Islet of Langerhans (tissue), 1 donor: ENCODE measurements around the gene DYNC1LI1.
"Not testable (repeated sequence)": the region's sequence is repeated elsewhere in the genome, so short reads cannot be mapped to it uniquely, and the experiment has no call there.

ENCODE experiments used
- FAIRE-seq: peaks from one replicate; lab custom pipeline; 2011; peaks lifted over from hg19 to GRCh38; lab: Jason Lieb, UNC

Gene DYNC1LI1

GRCh38 chr3:32578669-32579068, 8.0 kb upstream of the DYNC1LI1 start:
- not testable (repeated sequence) for FAIRE-seq

GRCh38 chr3:32577581-32578556, 7.2 kb upstream of the DYNC1LI1 start:
- FAIRE-seq, result no peak

GRCh38 chr3:32577174-32577573, 6.5 kb upstream of the DYNC1LI1 start:
- FAIRE-seq, result no peak

GRCh38 chr3:32575451-32576113, 4.9 kb upstream of the DYNC1LI1 start:
- FAIRE-seq, result no peak

- FAIRE-seq, result no peak
These were observed 481 bp upstream of the DYNC1LI1 start for GRCh38 chr3:32571192-32571485.

GRCh38 chr3:32569540-32570420, 878 bp downstream of the DYNC1LI1 start:
- no peak for FAIRE-seq

- no peak for FAIRE-seq
These were observed 1.7 kb downstream of the DYNC1LI1 start for GRCh38 chr3:32568953-32569352.

GRCh38 chr3:32564195-32564594, 6.5 kb downstream of the DYNC1LI1 start:
- no peak for FAIRE-seq

- FAIRE-seq, result no peak
These were observed 8.0 kb downstream of the DYNC1LI1 start for GRCh38 chr3:32562640-32563039.

GRCh38 chr3:32557640-32558352, 12.9 kb downstream of the DYNC1LI1 start:
- peak; percentile 98 for FAIRE-seq

- FAIRE-seq, result no peak
These were observed 14.3 kb downstream of the DYNC1LI1 start for GRCh38 chr3:32556332-32556731.

- no peak for FAIRE-seq
These were observed 16.7 kb downstream of the DYNC1LI1 start for GRCh38 chr3:32553973-32554372.

GRCh38 chr3:32553459-32553858, 17.2 kb downstream of the DYNC1LI1 start:
- FAIRE-seq, result no peak

- no peak for FAIRE-seq
These were observed 18.6 kb downstream of the DYNC1LI1 start for GRCh38 chr3:32552013-32552412.

GRCh38 chr3:32551496-32551895, 19.2 kb downstream of the DYNC1LI1 start:
- FAIRE-seq, result no peak

- FAIRE-seq, result no peak
These were observed 19.6 kb downstream of the DYNC1LI1 start for GRCh38 chr3:32551087-32551486.

- FAIRE-seq, result no peak
These were observed 25.4 kb downstream of the DYNC1LI1 start for GRCh38 chr3:32545305-32545704.

GRCh38 chr3:32544894-32545293, 25.8 kb downstream of the DYNC1LI1 start:
- FAIRE-seq, result no peak

- no peak for FAIRE-seq
These were observed 27.9 kb downstream of the DYNC1LI1 start for GRCh38 chr3:32542807-32543206.

- no peak for FAIRE-seq
These were observed 29.8 kb downstream of the DYNC1LI1 start for GRCh38 chr3:32540899-32541298.

- no peak for FAIRE-seq
These were observed 38.2 kb downstream of the DYNC1LI1 start for GRCh38 chr3:32532434-32532833.
